GM12878 (cell line): ENCODE measurements around the gene ALOX12B. TPM values are rescaled to one million over a fixed set of nuclear protein-coding genes. Genes with fewer than 3 reads are reported as not detected.
A peak's percentile ranks its signal among the peaks of the same experiment; 100 is the strongest.

Experiments used
- CBFB ChIP-seq: IDR thresholded peaks from 2 replicates; pipeline ENCODE4 v1.6.1; 2016; ENCODE audit warnings: antibody characterized with exemption, low read depth
- GATAD2B ChIP-seq: fragments of 450-650 bp; conservative IDR thresholded peaks from 2 replicates; pipeline ENCODE4 v1.6.1; 2017; ENCODE audit warnings: low read depth, mild to moderate bottlenecking, moderate library complexity
- HDAC6 ChIP-seq: fragments of 200-600 bp; sonication (generic); IDR thresholded peaks from one replicate; pipeline ENCODE4 v1.8.0; 2017; ENCODE audit warnings: antibody characterized with exemption; ENCODE audit not compliant: unreplicated experiment
- KLF5 ChIP-seq: fragments of 450-650 bp; IDR thresholded peaks from 2 replicates; pipeline ENCODE4 v1.6.1; 2014; ENCODE audit warnings: mild to moderate bottlenecking; ENCODE audit not compliant: partially characterized antibody
- PAX8 ChIP-seq: fragments of 450-650 bp; IDR thresholded peaks from 2 replicates; pipeline ENCODE4 v1.6.1; 2017; ENCODE audit warnings: mild to moderate bottlenecking, moderate library complexity
- SMARCA5 ChIP-seq: fragments of 450-650 bp; IDR thresholded peaks from 2 replicates; pipeline ENCODE4 v1.6.1; 2017; ENCODE audit warnings: mild to moderate bottlenecking
- WRNIP1 ChIP-seq: IDR thresholded peaks from 2 replicates; pipeline ENCODE4 v1.6.1; 2011; ENCODE audit warnings: low read depth, low read length, improper control_type of control experiment, borderline replicate concordance
- ZSCAN29 ChIP-seq: fragments of 450-650 bp; IDR thresholded peaks from 2 replicates; pipeline ENCODE4 v1.6.1; 2017; ENCODE audit warnings: mild to moderate bottlenecking, moderate library complexity
- polyA plus RNA-seq, 11 experiments: library from polyadenylated mRNA; depleted of rRNA in 4 of 11; unstranded in 6 of 11; stranded (reverse) in 5 of 11; fragments of >200 nt; fragmentation: Nextera tagmentation in 4 of 11; fragmentation: Illumina TruSeq in 1 of 11; extraction: Ambion mirVana in 4 of 11; extraction: Trizol in 1 of 11; gene quantifications; 1 replicate in 1 of 11; 2 replicates in 10 of 11; pipeline versions ENCODE4 v1.2.1 to v1.2.3, GENCODE V29; 2011 to 2016; ENCODE audit warnings: inconsistent platforms in 2 of 11, missing spikeins in 2 of 11, low read depth in 1 of 11
- total RNA-seq, 4 experiments: library from RNA; depleted of rRNA in 3 of 4; stranded (reverse); fragments of >200 nt in 3 of 4; fragmentation: Illumina TruSeq in 1 of 4; extraction: Trizol in 1 of 4; gene quantifications; 2 replicates each; pipeline versions ENCODE4 v1.2.1 to v1.2.3, GENCODE V29; 2013 to 2021
- TF ChIP-seq, protein P1 (sequence below): fragments of 450-650 bp; IDR thresholded peaks from 2 replicates; pipeline ENCODE4 v1.6.1; 2017; ENCODE audit warnings: antibody characterized with exemption, mild to moderate bottlenecking, moderate library complexity

Gene ALOX12B
- total and polyA plus RNA-seq, 10 of the 15 experiments (the other 5 are each of a cell fraction or from before 2014, with no cell fraction given): 0.17 to 0.54 TPM; not detected in 8

GRCh38 chr17:8120520-8121406 lies 33.2 kb upstream of the ALOX12B start (continued):
- TF ChIP-seq KLF5 (no peak), CBFB (no peak), PAX8 (no peak), ZSCAN29 (peak; percentile 88), GATAD2B (no peak; the same call in 1 of the 2 replicates), SMARCA5 (peak; percentile 13; the same call in 1 of the 2 replicates), WRNIP1 (no peak), HDAC6 (no peak)
- TF ChIP-seq, protein P1, sequence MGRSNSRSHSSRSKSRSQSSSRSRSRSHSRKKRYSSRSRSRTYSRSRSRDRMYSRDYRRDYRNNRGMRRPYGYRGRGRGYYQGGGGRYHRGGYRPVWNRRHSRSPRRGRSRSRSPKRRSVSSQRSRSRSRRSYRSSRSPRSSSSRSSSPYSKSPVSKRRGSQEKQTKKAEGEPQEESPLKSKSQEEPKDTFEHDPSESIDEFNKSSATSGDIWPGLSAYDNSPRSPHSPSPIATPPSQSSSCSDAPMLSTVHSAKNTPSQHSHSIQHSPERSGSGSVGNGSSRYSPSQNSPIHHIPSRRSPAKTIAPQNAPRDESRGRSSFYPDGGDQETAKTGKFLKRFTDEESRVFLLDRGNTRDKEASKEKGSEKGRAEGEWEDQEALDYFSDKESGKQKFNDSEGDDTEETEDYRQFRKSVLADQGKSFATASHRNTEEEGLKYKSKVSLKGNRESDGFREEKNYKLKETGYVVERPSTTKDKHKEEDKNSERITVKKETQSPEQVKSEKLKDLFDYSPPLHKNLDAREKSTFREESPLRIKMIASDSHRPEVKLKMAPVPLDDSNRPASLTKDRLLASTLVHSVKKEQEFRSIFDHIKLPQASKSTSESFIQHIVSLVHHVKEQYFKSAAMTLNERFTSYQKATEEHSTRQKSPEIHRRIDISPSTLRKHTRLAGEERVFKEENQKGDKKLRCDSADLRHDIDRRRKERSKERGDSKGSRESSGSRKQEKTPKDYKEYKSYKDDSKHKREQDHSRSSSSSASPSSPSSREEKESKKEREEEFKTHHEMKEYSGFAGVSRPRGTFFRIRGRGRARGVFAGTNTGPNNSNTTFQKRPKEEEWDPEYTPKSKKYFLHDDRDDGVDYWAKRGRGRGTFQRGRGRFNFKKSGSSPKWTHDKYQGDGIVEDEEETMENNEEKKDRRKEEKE: no peak
